NT2/D1 (cell line): ENCODE results near the gene CCDC171.

ENCODE experiments used
- YY1 ChIP-seq: IDR thresholded peaks from 2 replicates; pipeline ENCODE4 v1.6.1; 2011; ENCODE audit not compliant: insufficient read length, insufficient read depth
- ZNF274 ChIP-seq: IDR thresholded peaks from 2 replicates; pipeline ENCODE4 v1.6.1; 2011; ENCODE audit warnings: mild to moderate bottlenecking, low read depth, low read length

- TF ChIP-seq YY1 (no peak), ZNF274 (no peak)
Observed at GRCh38 chr9:15736569-15736968, 183.7 kb downstream of the CCDC171 start.
